ENCODE data around the gene KCNT2. TPM values are rescaled to one million over a fixed set of nuclear protein-coding genes. Genes with fewer than 3 reads are reported as not detected.
A peak's percentile ranks its signal among the peaks of the same experiment; 100 is the strongest.

Gene KCNT2
- polyA plus RNA-seq, 4 donors = 0.27 to 1.2 (median 0.61) TPM; not detected in 1

- Histone ChIP-seq H3K27ac (ENCODE audit: low read depth in 1 of 3, low read length in 2 of 3) (peak overlapping the region in 2 of 3 donors; percentile 64 to 88), H3K4me3 (ENCODE audit: low read depth in 1 of 3, low read length in 3 of 3) (peak overlapping the region; percentile 30 to 63 (median 31)), H3K9me3 (ENCODE audit: control insufficient read depth in 2 of 2, insufficient read depth in 1 of 2, low read depth in 1 of 2, low read length in 1 of 2) (no peaks in the 10 kb centered on the region), H3K36me3 (ENCODE audit: control insufficient read depth in 3 of 3, insufficient read depth in 2 of 3, low read depth in 1 of 3, low read length in 3 of 3) (no peaks in the 10 kb centered on the region), H3K27me3 (ENCODE audit: control insufficient read depth in 3 of 3, insufficient read depth in 3 of 3, low read length in 3 of 3) (peaks cover 0 to 13% (median 2%) of the 10 kb centered on the region in 3 donors), H3K4me1 (ENCODE audit: control insufficient read depth in 3 of 3, insufficient read depth in 2 of 3, low read depth in 1 of 3, low read length in 2 of 3) (peaks cover 0 to 2% (median 0%) of the 10 kb centered on the region in 3 donors)
- WGBS, 3 donors = 1 to 6% (median 4%) methylated on average over 8 of the region's 8 CpGs
- FAIRE-seq (no peak), DNase-seq (no peak)
Observed at GRCh38 chr1:196607981-196608380, 259 bp downstream of the KCNT2 start.

GRCh38 chr1:196603651-196604050 lies 4.6 kb downstream of the KCNT2 start:
- no peak overlapping the region for H3K27ac ChIP-seq (ENCODE audit: low read depth in 1 of 3, low read length in 2 of 3)

GRCh38 chr1:196598942-196599748 lies 9.1 kb downstream of the KCNT2 start:
- Histone ChIP-seq H3K27me3 (ENCODE audit: control insufficient read depth in 3 of 3, insufficient read depth in 3 of 3, low read length in 3 of 3) (no peaks in the 10 kb centered on the region), H3K4me1 (ENCODE audit: control insufficient read depth in 3 of 3, insufficient read depth in 2 of 3, low read depth in 1 of 3, low read length in 2 of 3) (no peaks in the 10 kb centered on the region), H3K9me3 (ENCODE audit: control insufficient read depth in 2 of 2, insufficient read depth in 1 of 2, low read depth in 1 of 2, low read length in 1 of 2) (peaks cover 0 to 4% of the 10 kb centered on the region in 2 donors), H3K27ac (ENCODE audit: low read depth in 1 of 3, low read length in 2 of 3) (no peak overlapping the region), H3K4me3 (ENCODE audit: low read depth in 1 of 3, low read length in 3 of 3) (no peak overlapping the region), H3K36me3 (ENCODE audit: control insufficient read depth in 3 of 3, insufficient read depth in 2 of 3, low read depth in 1 of 3, low read length in 3 of 3) (no peaks in the 10 kb centered on the region)
- FAIRE-seq (no peak), DNase-seq (no peak)
- WGBS, 3 donors = 50 to 55% (median 53%) methylated on average over 2 of the region's 2 CpGs

More at GRCh38 chr1:196603651-196604050, 4.6 kb downstream of the KCNT2 start:
- H3K4me1 ChIP-seq (ENCODE audit: control insufficient read depth in 3 of 3, insufficient read depth in 2 of 3, low read depth in 1 of 3, low read length in 2 of 3) = peaks cover 0 to 2% (median 0%) of the 10 kb centered on the region in 3 donors
- no peaks in the 10 kb centered on the region for H3K9me3 ChIP-seq (ENCODE audit: control insufficient read depth in 2 of 2, insufficient read depth in 1 of 2, low read depth in 1 of 2, low read length in 1 of 2)
- no peak for FAIRE-seq
- no peak for DNase-seq
- H3K36me3 ChIP-seq (ENCODE audit: control insufficient read depth in 3 of 3, insufficient read depth in 2 of 3, low read depth in 1 of 3, low read length in 3 of 3) = no peaks in the 10 kb centered on the region
- H3K27me3 ChIP-seq (ENCODE audit: control insufficient read depth in 3 of 3, insufficient read depth in 3 of 3, low read length in 3 of 3) = peaks cover 0 to 8% (median 0%) of the 10 kb centered on the region in 3 donors
- H3K4me3 ChIP-seq (ENCODE audit: low read depth in 1 of 3, low read length in 3 of 3) = no peak overlapping the region

DNA sequence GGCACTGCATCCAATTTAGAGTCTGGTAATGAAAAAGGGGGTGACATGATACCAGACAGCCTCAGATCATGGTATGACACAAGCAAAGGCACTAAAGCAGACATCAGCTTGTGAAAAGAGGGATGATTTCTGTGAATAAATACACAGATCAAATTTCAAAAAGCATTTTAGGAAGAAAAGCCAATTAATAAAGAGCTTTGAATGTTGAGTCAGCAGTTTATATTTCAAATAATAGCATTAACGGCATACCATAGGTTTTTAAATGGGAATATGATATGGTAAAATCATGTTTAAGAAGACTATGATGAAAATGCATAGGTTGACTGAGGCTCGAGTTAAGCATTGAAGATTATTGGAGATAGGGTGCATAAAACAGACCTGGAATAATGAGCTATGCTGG lies 13.5 kb downstream of the KCNT2 start:
- no peak for DNase-seq
- H3K27me3 ChIP-seq (ENCODE audit: control insufficient read depth in 3 of 3, insufficient read depth in 3 of 3, low read length in 3 of 3) = no peaks in the 10 kb centered on the region
- no peak overlapping the region for H3K4me3 ChIP-seq (ENCODE audit: low read depth in 1 of 3, low read length in 3 of 3)
- H3K27ac ChIP-seq (ENCODE audit: low read depth in 1 of 3, low read length in 2 of 3) = no peak overlapping the region
- no peak for FAIRE-seq
- H3K4me1 ChIP-seq (ENCODE audit: control insufficient read depth in 3 of 3, insufficient read depth in 2 of 3, low read depth in 1 of 3, low read length in 2 of 3) = no peaks in the 10 kb centered on the region
- WGBS, 3 donors = 63 to 81% (median 73%) methylated on average over 2 of the region's 2 CpGs
- peaks cover 0 to 4% of the 10 kb centered on the region in 2 donors for H3K9me3 ChIP-seq (ENCODE audit: control insufficient read depth in 2 of 2, insufficient read depth in 1 of 2, low read depth in 1 of 2, low read length in 1 of 2)
- H3K36me3 ChIP-seq (ENCODE audit: control insufficient read depth in 3 of 3, insufficient read depth in 2 of 3, low read depth in 1 of 3, low read length in 3 of 3) = no peaks in the 10 kb centered on the region

DNA sequence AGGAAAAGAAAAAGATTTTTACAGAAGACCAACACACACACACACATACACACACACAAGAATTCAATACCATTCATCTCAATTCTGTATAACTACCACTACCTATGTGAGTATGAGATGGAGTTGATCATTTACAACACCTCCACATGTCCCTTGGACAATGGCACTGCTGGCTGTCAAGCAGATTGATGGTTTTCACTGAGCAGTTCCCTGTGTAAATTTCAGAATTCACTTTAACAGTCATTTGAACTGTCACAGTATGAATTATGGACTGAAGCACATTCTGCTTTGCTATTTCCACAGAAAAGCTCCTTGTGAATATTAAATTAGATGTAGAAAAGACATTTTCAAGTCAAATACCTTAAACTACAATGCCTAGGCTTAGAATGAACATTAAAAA lies 14.3 kb downstream of the KCNT2 start:
- Histone ChIP-seq H3K27ac (ENCODE audit: low read depth in 1 of 3, low read length in 2 of 3) (no peak overlapping the region), H3K36me3 (ENCODE audit: control insufficient read depth in 3 of 3, insufficient read depth in 2 of 3, low read depth in 1 of 3, low read length in 3 of 3) (no peaks in the 10 kb centered on the region), H3K27me3 (ENCODE audit: control insufficient read depth in 3 of 3, insufficient read depth in 3 of 3, low read length in 3 of 3) (no peaks in the 10 kb centered on the region), H3K4me3 (ENCODE audit: low read depth in 1 of 3, low read length in 3 of 3) (no peak overlapping the region), H3K9me3 (ENCODE audit: control insufficient read depth in 2 of 2, insufficient read depth in 1 of 2, low read depth in 1 of 2, low read length in 1 of 2) (peaks cover 0 to 4% of the 10 kb centered on the region in 2 donors), H3K4me1 (ENCODE audit: control insufficient read depth in 3 of 3, insufficient read depth in 2 of 3, low read depth in 1 of 3, low read length in 2 of 3) (no peaks in the 10 kb centered on the region)
- DNase-seq = no peak
- no peak for FAIRE-seq

GRCh38 chr1:196590959-196591358 lies 17.3 kb downstream of the KCNT2 start:
- Histone ChIP-seq H3K4me1 (ENCODE audit: control insufficient read depth in 3 of 3, insufficient read depth in 2 of 3, low read depth in 1 of 3, low read length in 2 of 3) (no peaks in the 10 kb centered on the region), H3K9me3 (ENCODE audit: control insufficient read depth in 2 of 2, insufficient read depth in 1 of 2, low read depth in 1 of 2, low read length in 1 of 2) (no peaks in the 10 kb centered on the region), H3K36me3 (ENCODE audit: control insufficient read depth in 3 of 3, insufficient read depth in 2 of 3, low read depth in 1 of 3, low read length in 3 of 3) (no peaks in the 10 kb centered on the region), H3K27ac (ENCODE audit: low read depth in 1 of 3, low read length in 2 of 3) (no peak overlapping the region), H3K27me3 (ENCODE audit: control insufficient read depth in 3 of 3, insufficient read depth in 3 of 3, low read length in 3 of 3) (no peaks in the 10 kb centered on the region), H3K4me3 (ENCODE audit: low read depth in 1 of 3, low read length in 3 of 3) (no peak overlapping the region)
- DNase-seq = no peak
- 70 to 86% (median 73%) methylated on average over 3 of the region's 3 CpGs for WGBS, 3 donors
- FAIRE-seq = no peak

- Histone ChIP-seq H3K27ac (ENCODE audit: low read depth in 1 of 3, low read length in 2 of 3) (no peak overlapping the region), H3K4me3 (ENCODE audit: low read depth in 1 of 3, low read length in 3 of 3) (no peak overlapping the region), H3K9me3 (ENCODE audit: control insufficient read depth in 2 of 2, insufficient read depth in 1 of 2, low read depth in 1 of 2, low read length in 1 of 2) (no peaks in the 10 kb centered on the region), H3K4me1 (ENCODE audit: control insufficient read depth in 3 of 3, insufficient read depth in 2 of 3, low read depth in 1 of 3, low read length in 2 of 3) (no peaks in the 10 kb centered on the region), H3K27me3 (ENCODE audit: control insufficient read depth in 3 of 3, insufficient read depth in 3 of 3, low read length in 3 of 3) (no peaks in the 10 kb centered on the region), H3K36me3 (ENCODE audit: control insufficient read depth in 3 of 3, insufficient read depth in 2 of 3, low read depth in 1 of 3, low read length in 3 of 3) (no peaks in the 10 kb centered on the region)
- no peak for FAIRE-seq
- WGBS, 3 donors = 77 to 91% (median 79%) methylated on average over 5 of the region's 5 CpGs
- DNase-seq = no peak
Observed at GRCh38 chr1:196590012-196590708, 18.1 kb downstream of the KCNT2 start.

DNA sequence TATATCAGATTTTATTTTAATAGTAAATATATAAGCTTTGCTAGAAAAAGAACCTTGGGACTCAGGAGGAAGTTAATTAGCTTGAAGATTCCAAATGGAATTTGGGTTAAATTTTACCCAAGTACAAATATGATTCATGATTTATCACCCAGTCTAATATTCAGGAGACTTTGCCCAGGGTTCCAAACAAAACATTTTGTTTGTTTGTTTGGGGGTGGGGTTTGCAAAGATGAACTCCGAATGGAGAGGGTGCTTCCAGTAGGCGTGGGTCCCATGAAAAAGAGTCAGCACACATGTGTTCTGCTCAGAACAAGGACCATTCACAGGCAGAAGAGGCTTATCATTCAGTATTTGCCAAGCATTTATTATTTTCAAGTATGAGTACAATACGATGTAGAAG lies 23.5 kb downstream of the KCNT2 start:
- WGBS, 3 donors = 13 to 58% (median 27%) methylated on average over 3 of the region's 3 CpGs

More for the DNA sequence above, 23.5 kb downstream of the KCNT2 start:
- H3K9me3 ChIP-seq (ENCODE audit: control insufficient read depth in 2 of 2, insufficient read depth in 1 of 2, low read depth in 1 of 2, low read length in 1 of 2) = no peaks in the 10 kb centered on the region
- no peak for FAIRE-seq
- H3K27me3 ChIP-seq (ENCODE audit: control insufficient read depth in 3 of 3, insufficient read depth in 3 of 3, low read length in 3 of 3) = no peaks in the 10 kb centered on the region
- peak in 1 of 2 donors; percentile 57 for DNase-seq
- H3K4me3 ChIP-seq (ENCODE audit: low read depth in 1 of 3, low read length in 3 of 3) = no peak overlapping the region
- no peaks in the 10 kb centered on the region for H3K4me1 ChIP-seq (ENCODE audit: control insufficient read depth in 3 of 3, insufficient read depth in 2 of 3, low read depth in 1 of 3, low read length in 2 of 3)
- H3K36me3 ChIP-seq (ENCODE audit: control insufficient read depth in 3 of 3, insufficient read depth in 2 of 3, low read depth in 1 of 3, low read length in 3 of 3) = no peaks in the 10 kb centered on the region
- no peak overlapping the region for H3K27ac ChIP-seq (ENCODE audit: low read depth in 1 of 3, low read length in 2 of 3)
